GM12875 (cell line): ENCODE measurements around the gene NR3C2.

Source experiments
- H3K4me3 ChIP-seq: one replicate; pipeline ENCODE4 v1.5.1; 2011; ENCODE audit warnings: low read depth, low read length, control low read depth
- CTCF ChIP-seq: IDR thresholded peaks from 2 replicates; pipeline ENCODE4 v1.5.1; 2011; ENCODE audit warnings: low read depth, mild to moderate bottlenecking, control low read depth, inconsistent platforms, low read length, moderate library complexity, borderline replicate concordance; ENCODE audit not compliant: insufficient read depth

NR3C2 gene

DNA sequence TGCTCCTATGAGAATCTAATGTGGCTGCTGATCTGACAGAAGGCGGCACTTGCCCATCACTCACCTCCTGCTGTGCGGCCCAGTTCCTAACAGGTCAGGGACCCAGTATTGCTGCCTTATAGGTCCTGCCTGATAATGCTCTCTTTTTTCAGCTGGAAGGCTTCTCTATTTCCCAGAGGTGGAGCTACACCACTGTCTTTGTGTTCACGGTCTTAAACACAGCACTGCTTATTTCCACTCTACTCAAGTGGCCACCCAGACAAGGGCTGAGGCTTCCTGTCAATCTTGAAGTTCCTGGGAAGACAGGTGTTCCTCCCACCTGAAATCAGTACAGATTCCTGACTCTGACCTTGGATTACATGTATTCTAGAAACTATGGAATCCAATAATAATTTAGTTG is 270.6 kb downstream of the NR3C2 start:
- H3K4me3 ChIP-seq = no peak overlapping the region
- no peak for TF ChIP-seq CTCF

DNA sequence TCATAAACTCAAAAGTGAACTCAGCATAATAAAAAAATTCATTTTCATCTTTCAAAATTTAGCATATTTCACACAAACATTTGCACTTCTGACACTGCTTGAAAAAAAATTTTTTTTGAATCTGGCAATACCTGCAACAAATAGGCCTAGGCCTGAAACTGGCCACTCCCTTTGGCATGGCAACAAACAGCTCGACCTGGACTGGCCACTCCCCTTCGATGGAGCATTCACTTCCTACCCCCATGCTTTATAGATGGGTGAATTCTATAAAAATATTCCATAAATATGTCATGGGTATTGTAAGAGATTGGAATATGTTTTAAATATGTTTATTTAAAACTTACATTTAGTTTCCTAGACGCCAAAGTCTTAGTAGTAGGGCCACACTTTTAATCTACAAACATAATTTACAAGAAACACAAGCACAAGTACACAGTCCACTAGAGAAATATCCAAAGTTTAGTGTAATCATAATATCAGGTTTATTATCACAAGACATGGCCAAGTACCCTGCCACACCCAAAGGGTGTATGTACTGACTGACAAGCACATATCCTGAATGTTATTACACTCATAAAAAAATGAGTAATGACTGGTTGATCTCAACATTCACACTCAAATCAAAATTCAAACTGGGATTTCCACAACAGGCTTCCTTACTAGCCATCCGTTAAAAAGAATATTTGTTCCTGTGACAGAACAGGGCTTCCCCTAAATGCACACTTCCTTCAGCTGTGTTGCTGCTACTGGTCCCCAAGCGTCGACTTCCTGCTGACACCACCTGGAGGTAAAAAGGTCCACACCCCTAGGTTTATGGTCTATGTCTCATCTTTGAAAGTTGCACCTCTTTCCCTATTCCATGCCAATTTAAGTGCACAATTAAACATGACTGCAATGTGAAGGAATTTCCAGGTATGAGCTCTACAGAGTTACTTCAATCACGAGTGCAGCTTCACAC is 271.5 kb downstream of the NR3C2 start:
- no peak overlapping the region for H3K4me3 ChIP-seq
- no peak for TF ChIP-seq CTCF

- TF ChIP-seq CTCF = no peak
- no peak overlapping the region for H3K4me3 ChIP-seq
These were observed 276.1 kb downstream of the NR3C2 start for GRCh38 chr4:148166132-148166591.

DNA sequence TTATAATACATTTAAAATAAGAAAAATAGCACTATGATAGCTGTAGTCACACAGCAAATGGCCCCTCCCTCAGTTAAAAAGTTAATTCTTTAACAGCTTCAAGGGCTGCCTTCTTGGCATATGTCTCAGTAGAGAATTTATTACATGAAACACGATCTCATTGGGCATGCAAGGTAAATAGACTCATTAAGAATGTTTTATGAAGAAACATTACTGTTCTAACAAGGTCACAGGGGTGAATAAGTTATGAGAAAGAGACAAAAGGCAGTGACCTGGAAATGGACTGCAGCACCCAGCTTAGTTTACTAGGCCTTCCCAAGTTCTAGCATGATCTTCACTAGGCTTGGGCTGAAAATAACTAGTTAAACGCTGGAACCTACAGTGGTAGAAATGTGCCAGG is 277.7 kb downstream of the NR3C2 start:
- H3K4me3 ChIP-seq = no peak overlapping the region
- TF ChIP-seq CTCF = no peak

- H3K4me3 ChIP-seq = no peak overlapping the region
- TF ChIP-seq CTCF = no peak
These were observed 279.2 kb downstream of the NR3C2 start for GRCh38 chr4:148162991-148163390.

DNA sequence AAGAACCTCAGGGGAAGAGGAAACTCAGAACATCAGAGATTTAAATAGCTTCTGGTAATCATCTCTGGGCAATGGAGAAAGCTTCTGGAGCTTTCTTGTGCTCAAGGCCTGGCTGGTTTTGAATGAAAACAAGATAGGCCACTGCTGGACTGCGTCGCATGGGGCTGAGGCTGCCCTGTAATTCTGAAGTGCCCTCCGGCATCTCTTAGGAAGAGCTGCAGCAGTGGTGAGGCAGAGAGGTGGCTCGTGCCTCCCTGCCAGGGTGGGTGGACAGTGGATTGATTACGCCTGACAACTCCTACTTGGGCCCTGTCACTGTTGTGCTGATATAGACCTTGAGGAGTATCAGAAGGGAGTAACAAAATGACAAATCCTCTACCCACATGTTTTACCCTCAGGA is 279.7 kb downstream of the NR3C2 start:
- H3K4me3 ChIP-seq = no peak overlapping the region
- TF ChIP-seq CTCF = no peak

GRCh38 chr4:148161601-148162000 is 280.6 kb downstream of the NR3C2 start:
- TF ChIP-seq CTCF = no peak
- no peak overlapping the region for H3K4me3 ChIP-seq
